Smooth muscle cell (in vitro differentiated cells): Measurements from ENCODE around the gene NR1D1. TPM values are rescaled to one million over a fixed set of nuclear protein-coding genes. Genes with fewer than 3 reads are reported as not detected.

ENCODE experiments used
- DNase-seq: peaks from one replicate; lab custom pipeline; 2025; ENCODE audit not compliant: unreplicated experiment; lab: John Stamatoyannopoulos, UW
- H2AFZ ChIP-seq: fragments of 200-600 bp; sonication (generic); 2 replicates; pipeline ENCODE4 v1.6.0; 2016; ENCODE audit warnings: antibody characterized with exemption, low read depth, mild to moderate bottlenecking
- H3F3A ChIP-seq: fragments of 200-600 bp; sonication (generic); 2 replicates; pipeline ENCODE4 v1.6.0; 2017; ENCODE audit warnings: antibody characterized with exemption, low read depth
- H3K27ac ChIP-seq: fragments of 200-600 bp; sonication (generic); 2 replicates; pipeline ENCODE4 v1.5.1; 2016; ENCODE audit warnings: low read depth, mild to moderate bottlenecking
- H3K27me3 ChIP-seq: fragments of 200-600 bp; sonication (generic); 2 replicates; pipeline ENCODE4 v1.6.1; 2016; ENCODE audit warnings: low read depth, mild to moderate bottlenecking
- H3K36me3 ChIP-seq: fragments of 200-600 bp; sonication (generic); 2 replicates; pipeline ENCODE4 v1.5.1; 2016; ENCODE audit warnings: low read depth
- H3K4me1 ChIP-seq: fragments of 200-600 bp; sonication (generic); 2 replicates; pipeline ENCODE4 v1.5.1; 2016; ENCODE audit warnings: low read depth
- H3K4me2 ChIP-seq: fragments of 200-600 bp; sonication (generic); 2 replicates; pipeline ENCODE4 v1.6.0; 2016; ENCODE audit warnings: mild to moderate bottlenecking
- H3K4me3 ChIP-seq: fragments of 200-600 bp; sonication (generic); 2 replicates; pipeline ENCODE4 v1.5.1; 2016; ENCODE audit warnings: mild to moderate bottlenecking
- H3K79me2 ChIP-seq: fragments of 200-600 bp; sonication (generic); 2 replicates; pipeline ENCODE4 v1.6.0; 2016; ENCODE audit warnings: low read depth, mild to moderate bottlenecking
- H3K9ac ChIP-seq: fragments of 200-600 bp; sonication (generic); 2 replicates; pipeline ENCODE4 v1.6.0; 2016; ENCODE audit warnings: low read depth
- H3K9me3 ChIP-seq: fragments of 200-600 bp; sonication (generic); replicated peaks from 2 replicates; pipeline ENCODE4 v1.5.1; 2016; ENCODE audit warnings: low read depth
- H4K20me1 ChIP-seq: fragments of 200-600 bp; sonication (generic); 2 replicates; pipeline ENCODE4 v1.6.0; 2016; ENCODE audit warnings: low read depth
- WGBS: methylation state at CpG from one replicate; pipeline ENCODE4 v1.1.7; 2016; ENCODE audit warnings: low lambda C conversion rate; 5-methylcytosine and 5-hydroxymethylcytosine counted together
- polyA plus RNA-seq: library from polyadenylated mRNA; unstranded; fragments of >200 nt; fragmentation: Nextera tagmentation; extraction: Ambion mirVana; gene quantifications from 2 replicates; pipeline ENCODE4 v1.2.1, GENCODE V29; 2016
- total RNA-seq: library from RNA; depleted of rRNA; stranded (reverse); fragments of >200 nt; gene quantifications from 2 replicates; pipeline ENCODE4 v1.2.3, GENCODE V29; 2014
- TF ChIP-seq, protein P1 (sequence below): fragments of 200-600 bp; sonication (generic); IDR thresholded peaks from 2 replicates; pipeline ENCODE4 v1.5.1; 2017; ENCODE audit warnings: borderline replicate concordance, mild to moderate bottlenecking, antibody characterized with exemption; ENCODE audit not compliant: insufficient read depth, poor library complexity, severe bottlenecking

Gene NR1D1
- total and polyA plus RNA-seq, 2 experiments from 2014 or later, result 12.5 to 18.4 TPM

DNA sequence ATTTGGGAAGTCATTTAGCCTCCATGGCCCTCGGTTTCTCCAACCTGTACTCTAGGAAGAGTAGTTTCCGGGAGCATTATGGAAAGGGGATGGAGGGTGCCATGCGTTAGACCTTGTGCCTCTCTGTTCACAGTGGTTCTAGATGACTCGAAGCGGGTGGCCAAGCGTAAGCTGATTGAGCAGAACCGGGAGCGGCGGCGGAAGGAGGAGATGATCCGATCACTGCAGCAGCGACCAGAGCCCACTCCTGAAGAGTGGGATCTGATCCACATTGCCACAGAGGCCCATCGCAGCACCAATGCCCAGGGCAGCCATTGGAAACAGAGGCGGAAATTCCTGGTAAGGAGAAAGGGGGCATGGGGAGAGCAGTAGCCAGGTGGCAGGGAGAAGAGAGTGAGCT lies 15.9 kb downstream of the NR1D1 start:
- 95% methylated on average over 14 of the region's 14 CpGs for WGBS
- Histone ChIP-seq H3K79me2 (no peaks in the 10 kb centered on the region), H3K4me2 (no peak overlapping the region), H3K27ac (no peak overlapping the region), H3K9me3 (no peaks in the 10 kb centered on the region), H3K9ac (no peak overlapping the region), H3K27me3 (no peaks in the 10 kb centered on the region), H3K4me3 (no peak overlapping the region), H3K36me3 (no peaks in the 10 kb centered on the region), H4K20me1 (no peaks in the 10 kb centered on the region), H2AFZ (no peak overlapping the region), H3K4me1 (no peaks in the 10 kb centered on the region), H3F3A (no peaks in the 10 kb centered on the region)
- TF ChIP-seq, protein P1, sequence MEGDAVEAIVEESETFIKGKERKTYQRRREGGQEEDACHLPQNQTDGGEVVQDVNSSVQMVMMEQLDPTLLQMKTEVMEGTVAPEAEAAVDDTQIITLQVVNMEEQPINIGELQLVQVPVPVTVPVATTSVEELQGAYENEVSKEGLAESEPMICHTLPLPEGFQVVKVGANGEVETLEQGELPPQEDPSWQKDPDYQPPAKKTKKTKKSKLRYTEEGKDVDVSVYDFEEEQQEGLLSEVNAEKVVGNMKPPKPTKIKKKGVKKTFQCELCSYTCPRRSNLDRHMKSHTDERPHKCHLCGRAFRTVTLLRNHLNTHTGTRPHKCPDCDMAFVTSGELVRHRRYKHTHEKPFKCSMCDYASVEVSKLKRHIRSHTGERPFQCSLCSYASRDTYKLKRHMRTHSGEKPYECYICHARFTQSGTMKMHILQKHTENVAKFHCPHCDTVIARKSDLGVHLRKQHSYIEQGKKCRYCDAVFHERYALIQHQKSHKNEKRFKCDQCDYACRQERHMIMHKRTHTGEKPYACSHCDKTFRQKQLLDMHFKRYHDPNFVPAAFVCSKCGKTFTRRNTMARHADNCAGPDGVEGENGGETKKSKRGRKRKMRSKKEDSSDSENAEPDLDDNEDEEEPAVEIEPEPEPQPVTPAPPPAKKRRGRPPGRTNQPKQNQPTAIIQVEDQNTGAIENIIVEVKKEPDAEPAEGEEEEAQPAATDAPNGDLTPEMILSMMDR, result no peak
- no peak for DNase-seq

DNA sequence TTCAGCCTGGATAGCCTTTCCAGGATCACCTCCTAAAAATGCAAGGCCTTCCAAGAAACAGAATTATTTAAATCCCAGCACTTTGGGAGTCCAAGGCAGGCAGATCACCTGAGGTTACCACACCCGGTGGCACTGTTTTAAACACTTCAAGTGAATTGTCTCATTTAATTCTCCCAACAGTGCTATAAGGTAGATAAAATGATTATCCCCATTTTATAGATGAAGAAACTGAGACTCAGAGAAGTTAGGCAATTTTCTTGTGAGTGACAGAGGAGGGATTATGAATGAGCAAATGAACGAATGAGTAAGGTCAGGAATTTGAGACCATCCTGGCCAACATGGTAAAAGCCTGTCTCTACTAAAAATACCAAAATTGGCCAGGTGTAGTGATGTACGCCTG lies 20.8 kb downstream of the NR1D1 start:
- Histone ChIP-seq H3K36me3 (no peaks in the 10 kb centered on the region), H3K4me1 (peaks cover 4% of the 10 kb centered on the region), H2AFZ (no peak overlapping the region), H3F3A (peaks cover 7% of the 10 kb centered on the region), H3K4me2 (no peak overlapping the region), H3K9me3 (no peaks in the 10 kb centered on the region), H3K9ac (no peak overlapping the region), H3K27me3 (no peaks in the 10 kb centered on the region), H3K79me2 (no peaks in the 10 kb centered on the region), H4K20me1 (peaks cover 9% of the 10 kb centered on the region), H3K27ac (no peak overlapping the region), H3K4me3 (no peak overlapping the region)
- WGBS, result 98% methylated on average over 3 of the region's 3 CpGs
- DNase-seq, result no peak
- TF ChIP-seq, protein P1, result no peak

DNA sequence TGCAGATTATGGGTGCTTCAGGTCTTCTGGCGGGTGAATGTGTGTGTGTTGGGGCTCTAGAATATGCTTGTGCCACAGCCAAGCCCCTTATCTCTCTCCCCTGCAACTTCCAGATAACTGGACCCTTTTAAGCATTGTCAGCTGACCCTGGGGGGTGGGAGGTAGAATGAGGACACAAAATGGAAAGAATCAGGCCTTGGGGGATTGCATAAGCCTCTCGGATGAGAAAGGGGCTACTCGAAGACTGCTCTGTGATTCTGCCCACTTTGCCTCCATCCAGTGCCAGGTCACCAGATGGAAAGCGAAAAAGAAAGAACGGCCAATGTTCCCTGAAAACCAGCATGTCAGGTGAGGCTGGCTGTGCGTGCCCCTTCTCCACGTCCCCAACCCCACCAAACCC lies 23.8 kb downstream of the NR1D1 start:
- no peaks in the 10 kb centered on the region for H3K79me2 ChIP-seq
- no peak for DNase-seq
- H3K4me2 ChIP-seq, result no peak overlapping the region
- H3K9ac ChIP-seq, result no peak overlapping the region
- no peaks in the 10 kb centered on the region for H3K36me3 ChIP-seq
- TF ChIP-seq, protein P1, result no peak
- H3K27ac ChIP-seq, result no peak overlapping the region
- H3K9me3 ChIP-seq, result no peaks in the 10 kb centered on the region
- 92% methylated on average over 7 of the region's 7 CpGs for WGBS
- H3F3A ChIP-seq, result peaks cover 7% of the 10 kb centered on the region
- H3K4me3 ChIP-seq, result no peak overlapping the region
- H3K4me1 ChIP-seq, result peaks cover 16% of the 10 kb centered on the region
- peaks cover 30% of the 10 kb centered on the region for H4K20me1 ChIP-seq
- H2AFZ ChIP-seq, result no peak overlapping the region
- H3K27me3 ChIP-seq, result no peaks in the 10 kb centered on the region

DNA sequence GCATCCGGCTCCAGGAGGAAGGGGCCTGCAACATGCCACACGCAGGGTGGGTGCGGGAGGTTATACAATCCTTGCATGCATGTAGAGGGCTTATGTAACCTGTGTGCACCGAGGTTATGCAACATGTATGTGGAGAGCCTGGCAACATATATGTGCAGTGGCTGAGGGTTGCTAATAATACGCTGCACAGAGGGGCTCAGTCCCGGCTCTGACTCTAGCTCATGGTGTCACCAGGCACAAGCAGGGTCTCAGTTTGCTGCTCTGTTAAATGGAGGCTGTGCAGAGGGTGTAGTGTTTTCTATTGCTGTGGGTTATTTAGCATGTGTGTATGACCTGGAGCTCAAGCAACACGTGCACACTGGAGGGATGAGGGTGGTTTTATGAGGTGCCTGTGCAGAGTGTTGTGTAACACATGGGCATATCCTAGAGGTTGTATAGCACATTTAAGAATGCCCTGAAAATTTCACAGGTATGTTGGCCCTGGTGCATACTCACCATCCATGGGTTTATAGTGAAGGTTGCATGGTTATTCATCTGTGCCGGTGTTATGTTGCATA lies 24.4 kb downstream of the NR1D1 start:
- no peak overlapping the region for H3K4me3 ChIP-seq
- no peaks in the 10 kb centered on the region for H3K36me3 ChIP-seq
- H3K79me2 ChIP-seq, result no peaks in the 10 kb centered on the region
- H3K9ac ChIP-seq, result no peak overlapping the region
- H3K4me2 ChIP-seq, result no peak overlapping the region
- TF ChIP-seq, protein P1, result no peak
- no peak overlapping the region for H2AFZ ChIP-seq
- H3F3A ChIP-seq, result peaks cover 7% of the 10 kb centered on the region
- H3K27me3 ChIP-seq, result no peaks in the 10 kb centered on the region
- 85% methylated on average over 8 of the region's 8 CpGs for WGBS
- peaks cover 22% of the 10 kb centered on the region for H3K4me1 ChIP-seq
- H3K27ac ChIP-seq, result no peak overlapping the region
- peaks cover 36% of the 10 kb centered on the region for H4K20me1 ChIP-seq
- no peaks in the 10 kb centered on the region for H3K9me3 ChIP-seq
- no peak for DNase-seq
